Measurements from ENCODE around the gene TPD52L1. TPM values are rescaled to one million over a fixed set of nuclear protein-coding genes. Genes with fewer than 3 reads are reported as not detected.

Gene TPD52L1
- total and polyA plus RNA-seq, 2 of the 4 experiments (the other 2 are of a cell fraction) = 10.2 to 13.5 TPM

DNA sequence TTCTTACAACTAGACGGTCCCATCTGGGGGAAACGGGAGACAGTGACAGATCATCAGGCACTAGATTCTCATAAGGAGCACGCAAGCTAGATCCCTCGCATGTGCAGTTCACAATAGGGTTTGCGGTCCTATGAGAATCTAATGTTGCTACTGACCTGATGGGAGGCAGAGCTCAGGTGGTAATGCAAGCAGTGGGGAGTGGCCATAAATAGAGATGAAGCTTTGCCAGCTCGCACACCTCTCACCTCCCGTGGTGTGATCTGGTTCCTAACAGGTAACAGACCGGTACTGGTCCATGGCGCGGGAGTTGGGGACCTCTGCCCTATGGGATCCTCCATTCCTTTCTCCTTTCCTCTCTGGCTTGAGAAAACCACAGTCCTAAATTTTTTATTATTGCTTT, 63.8 kb downstream of the TPD52L1 start:
- Histone ChIP-seq H4K20me1 (ENCODE audit: insufficient read depth, low read length) (no peaks in the 10 kb centered on the region), H3K9me1 (ENCODE audit: insufficient read depth, low read length) (no peaks in the 10 kb centered on the region; the same call in 1 of the 2 replicates), H3K9me3 (ENCODE audit: control insufficient read depth, insufficient read depth, low read length) (no peaks in the 10 kb centered on the region), H2BK120ac (ENCODE audit: low read depth, low read length) (no peak overlapping the region), H3K27me3 (ENCODE audit: control insufficient read depth, insufficient read depth, low read length) (no peaks in the 10 kb centered on the region), H3K56ac (ENCODE audit: extremely low read depth, insufficient read depth, low read length) (no peak overlapping the region), H3K18ac (ENCODE audit: low read depth, low read length) (no peak overlapping the region), H3K4me1 (ENCODE audit: control insufficient read depth, insufficient read depth, low read length) (peaks cover 6% of the 10 kb centered on the region; the same call in 1 of the 2 replicates), H4K91ac (ENCODE audit: insufficient read depth, low read depth, low read length) (no peak overlapping the region), H3K4me3 (ENCODE audit: insufficient read depth, low read depth, low read length) (no peak overlapping the region), H4K8ac (ENCODE audit: low read depth in 2 of 2, low read length in 2 of 2) (no peak overlapping the region), H3K14ac (replicated peaks; ENCODE audit: low read depth, low read length) (no peak overlapping the region), H3K4me2 (ENCODE audit: low read depth, low read length) (no peak overlapping the region), H3K27ac (ENCODE audit: insufficient read depth, low read length) (no peak overlapping the region), H3K9ac (ENCODE audit: low read depth, low read length) (no peak overlapping the region), H2AK9ac (replicated peaks; ENCODE audit: low read depth, low read length, poor library complexity) (no peak overlapping the region), H2BK20ac (ENCODE audit: low read depth, low read length) (no peak overlapping the region), H3K36me3 (ENCODE audit: control insufficient read depth, insufficient read depth, low read length) (no peaks in the 10 kb centered on the region), H2BK5ac (ENCODE audit: low read depth, low read length, poor library complexity, severe bottlenecking) (no peak overlapping the region), H3K23ac (ENCODE audit: low read depth, low read length) (no peak overlapping the region), H2BK15ac (ENCODE audit: low read depth, low read length) (no peak overlapping the region), H3K79me1 (ENCODE audit: low read depth in 1 of 2, low read length in 2 of 2) (no peaks in the 10 kb centered on the region), H2AK5ac (ENCODE audit: low read depth, low read length) (no peak overlapping the region), H4K5ac (ENCODE audit: low read depth, low read length) (no peak overlapping the region), H3K4ac (ENCODE audit: low read depth, low read length) (no peak overlapping the region), H2AFZ (replicated peaks; ENCODE audit: low read length, poor library complexity) (no peak overlapping the region)
- WGBS, 2 experiments (ENCODE audit: extremely low coverage in 2 of 2, insufficient read length in 1 of 2) = no CpG with 5 or more reads among the region's 10 CpGs
- in situ Hi-C loops (cut with MboI; ENCODE audit: low sequenced_read_pairs) (no loop called here), dilution Hi-C loops (cut with HindIII; ENCODE audit: low sequenced_read_pairs, unreplicated experiment) (no loop called here), intact Hi-C loops (cut with micrococcal nuclease) (no loop called here)
- TF ChIP-seq RCOR1 (IDR thresholded peaks at IDR 0.05; ENCODE audit: insufficient replicate concordance, low read length) (no peak), MAFK (IDR thresholded peaks at IDR 0.05; ENCODE audit: low read depth, low read length) (no peak), RFX5 (IDR thresholded peaks at IDR 0.05; ENCODE audit: low read depth, low read length) (no peak), BHLHE40 (IDR thresholded peaks at IDR 0.05; ENCODE audit: low read depth, low read length) (no peak), FOS (IDR thresholded peaks at IDR 0.05; ENCODE audit: low read depth, low read length) (no peak), MAZ (IDR thresholded peaks at IDR 0.05; ENCODE audit: borderline replicate concordance, low read depth, low read length) (no peak), CHD1 (IDR thresholded peaks at IDR 0.05; ENCODE audit: low read depth, low read length) (no peak), CEBPB (IDR thresholded peaks at IDR 0.05; ENCODE audit: low read depth, low read length) (no peak), SMC3 (IDR thresholded peaks at IDR 0.05; ENCODE audit: low read depth, low read length) (no peak), MXI1 (IDR thresholded peaks at IDR 0.05; ENCODE audit: borderline replicate concordance, low read depth, low read length) (no peak), NFE2L2 (IDR thresholded peaks at IDR 0.05; ENCODE audit: low read depth, low read length) (no peak)
- TF ChIP-seq, protein P1, sequence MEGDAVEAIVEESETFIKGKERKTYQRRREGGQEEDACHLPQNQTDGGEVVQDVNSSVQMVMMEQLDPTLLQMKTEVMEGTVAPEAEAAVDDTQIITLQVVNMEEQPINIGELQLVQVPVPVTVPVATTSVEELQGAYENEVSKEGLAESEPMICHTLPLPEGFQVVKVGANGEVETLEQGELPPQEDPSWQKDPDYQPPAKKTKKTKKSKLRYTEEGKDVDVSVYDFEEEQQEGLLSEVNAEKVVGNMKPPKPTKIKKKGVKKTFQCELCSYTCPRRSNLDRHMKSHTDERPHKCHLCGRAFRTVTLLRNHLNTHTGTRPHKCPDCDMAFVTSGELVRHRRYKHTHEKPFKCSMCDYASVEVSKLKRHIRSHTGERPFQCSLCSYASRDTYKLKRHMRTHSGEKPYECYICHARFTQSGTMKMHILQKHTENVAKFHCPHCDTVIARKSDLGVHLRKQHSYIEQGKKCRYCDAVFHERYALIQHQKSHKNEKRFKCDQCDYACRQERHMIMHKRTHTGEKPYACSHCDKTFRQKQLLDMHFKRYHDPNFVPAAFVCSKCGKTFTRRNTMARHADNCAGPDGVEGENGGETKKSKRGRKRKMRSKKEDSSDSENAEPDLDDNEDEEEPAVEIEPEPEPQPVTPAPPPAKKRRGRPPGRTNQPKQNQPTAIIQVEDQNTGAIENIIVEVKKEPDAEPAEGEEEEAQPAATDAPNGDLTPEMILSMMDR (conservative IDR thresholded peaks at IDR 0.05; ENCODE audit: low read depth, low read length) = no peak
- TF ChIP-seq, protein P2, sequence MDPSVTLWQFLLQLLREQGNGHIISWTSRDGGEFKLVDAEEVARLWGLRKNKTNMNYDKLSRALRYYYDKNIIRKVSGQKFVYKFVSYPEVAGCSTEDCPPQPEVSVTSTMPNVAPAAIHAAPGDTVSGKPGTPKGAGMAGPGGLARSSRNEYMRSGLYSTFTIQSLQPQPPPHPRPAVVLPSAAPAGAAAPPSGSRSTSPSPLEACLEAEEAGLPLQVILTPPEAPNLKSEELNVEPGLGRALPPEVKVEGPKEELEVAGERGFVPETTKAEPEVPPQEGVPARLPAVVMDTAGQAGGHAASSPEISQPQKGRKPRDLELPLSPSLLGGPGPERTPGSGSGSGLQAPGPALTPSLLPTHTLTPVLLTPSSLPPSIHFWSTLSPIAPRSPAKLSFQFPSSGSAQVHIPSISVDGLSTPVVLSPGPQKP (IDR thresholded peaks at IDR 0.05; ENCODE audit: borderline replicate concordance, low read depth, low read length) = no peak
- POLR2A ChIA-PET (ENCODE audit: unreplicated experiment) = no interaction called here
- CTCF ChIA-PET = interaction anchor here (1.2 kb wide), 1 partner anchor 19 kb away, joined by 3 read pairs; no protein-coding TSS in a partner anchor
- ATAC-seq (ENCODE audit: low read depth) (no peak), DNase-seq (no peak)
- BruUV-seq (replicated peaks) = no TSS peak

Measured in IMR-90 (cell line).